CD8-positive, alpha-beta memory T cell (primary cell): ENCODE measurements around the gene RGN. TPM values are rescaled to one million over a fixed set of nuclear protein-coding genes. Genes with fewer than 3 reads are reported as not detected.

Experiments
- CTCF ChIA-PET: fragments of 350-600 bp; sonication (Branson Sonifier 250); formaldehyde crosslinking; loops from one replicate; lab custom pipeline; 2021; ENCODE audit warnings: antibody characterized with exemption; lab: Charles Lee
- POLR2A ChIA-PET: fragments of 350-600 bp; sonication (Branson Sonifier 250); formaldehyde crosslinking; loops from one replicate; lab custom pipeline; 2021; ENCODE audit warnings: antibody characterized with exemption; lab: Charles Lee
- DNase-seq, 5 donors: peaks; one replicate each; pipeline versions ENCODE4 v3.0.0 to v3.0.0-alpha.2; 2020 to 2022; ENCODE audit warnings: mixed read lengths in 1 of 5
- H3K27ac ChIP-seq: one replicate; pipeline ENCODE4 v1.7.0; 2013; ENCODE audit warnings: low read depth, mild to moderate bottlenecking, low read length, moderate library complexity
- H3K27me3 ChIP-seq: 2 replicates; pipeline ENCODE4 v1.7.0; 2013; ENCODE audit warnings: low read length, mild to moderate bottlenecking; ENCODE audit not compliant: insufficient read depth, poor library complexity, severe bottlenecking
- H3K36me3 ChIP-seq: 2 replicates; pipeline ENCODE4 v1.7.0; 2013; ENCODE audit warnings: mild to moderate bottlenecking, low read length, moderate library complexity; ENCODE audit not compliant: insufficient read depth
- H3K4me1 ChIP-seq: 2 replicates; pipeline ENCODE4 v1.7.0; 2013; ENCODE audit warnings: mild to moderate bottlenecking, low read length, moderate library complexity; ENCODE audit not compliant: insufficient read depth
- H3K4me3 ChIP-seq: 2 replicates; pipeline ENCODE4 v1.7.0; 2013; ENCODE audit warnings: mild to moderate bottlenecking, low read length
- H3K9me3 ChIP-seq: 2 replicates; pipeline ENCODE4 v1.7.0; 2013; ENCODE audit warnings: mild to moderate bottlenecking, low read length
- H3K27ac Mint-ChIP-seq, 8 donors: one replicate each; pipeline ENCODE4 v1.8.0; 2020 to 2021; ENCODE audit warnings: mixed read lengths in 8 of 8, mild to moderate bottlenecking in 6 of 8, inconsistent platforms in 3 of 8, moderate library complexity in 3 of 8
- H3K27me3 Mint-ChIP-seq, 2 donors: one replicate each; pipeline ENCODE4 v1.8.0; 2020 to 2021; ENCODE audit warnings: mixed read lengths in 2 of 2, mild to moderate bottlenecking in 1 of 2, moderate library complexity in 1 of 2
- H3K36me3 Mint-ChIP-seq, 3 donors: one replicate each; pipeline ENCODE4 v1.8.0; 2020 to 2021; ENCODE audit warnings: mixed read lengths in 3 of 3, inconsistent platforms in 1 of 3, mild to moderate bottlenecking in 1 of 3
- H3K4me1 Mint-ChIP-seq, 3 donors: one replicate each; pipeline ENCODE4 v1.8.0; 2020 to 2021; ENCODE audit warnings: mixed read lengths in 3 of 3, inconsistent platforms in 1 of 3, mild to moderate bottlenecking in 1 of 3
- H3K4me3 Mint-ChIP-seq, 7 donors: one replicate each; pipeline ENCODE4 v1.8.0; 2020 to 2021; ENCODE audit warnings: mixed read lengths in 7 of 7, mild to moderate bottlenecking in 6 of 7, moderate library complexity in 4 of 7, inconsistent platforms in 2 of 7
- H3K9me3 Mint-ChIP-seq, 5 donors: one replicate each; pipeline ENCODE4 v1.8.0; 2020 to 2022; ENCODE audit warnings: mixed read lengths in 5 of 5, mild to moderate bottlenecking in 3 of 5, moderate library complexity in 2 of 5, inconsistent platforms in 1 of 5
- polyA plus RNA-seq: library from polyadenylated mRNA; unstranded; fragments of 300-500 nt; fragmentation: Illumina TruSeq; gene quantifications from one replicate; pipeline ENCODE4 v1.2.3, GENCODE V29; 2021
- total RNA-seq, 2 experiments: library from RNA; stranded (reverse); gene quantifications; one replicate each; pipeline ENCODE4 v1.2.3, GENCODE V29; 2021

RGN gene
- total and polyA plus RNA-seq, 3 experiments from 2014 or later, result not detected

DNA sequence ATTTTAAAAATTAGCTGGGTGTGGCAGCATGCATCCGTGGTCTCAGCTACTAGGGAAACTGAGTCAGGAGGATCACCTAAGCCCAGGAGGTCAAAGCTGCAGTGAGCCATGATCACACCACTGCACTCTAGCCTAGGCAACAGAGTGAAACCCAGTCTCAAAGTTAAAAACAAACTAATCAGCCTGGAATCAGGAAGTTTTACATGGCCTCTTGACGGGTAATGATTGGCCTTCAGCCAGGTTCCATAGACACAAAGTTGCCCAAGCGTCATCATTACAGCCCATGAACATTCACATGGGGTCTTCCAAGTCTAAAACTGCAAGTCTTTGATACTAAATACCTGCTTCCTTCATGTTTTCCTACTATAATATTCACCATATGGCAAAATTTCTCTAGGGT, 10.0 kb upstream of the RGN start:
- Histone ChIP-seq H3K36me3 (no peaks in the 10 kb centered on the region), H3K4me1 (no peaks in the 10 kb centered on the region), H3K4me3 (no peak overlapping the region), H3K27me3 (no peaks in the 10 kb centered on the region), H3K9me3 (no peaks in the 10 kb centered on the region), H3K27ac (no peak overlapping the region)
- H3K27me3 Mint-ChIP-seq, result peaks cover 0 to 14% of the 10 kb centered on the region in 2 donors
- H3K9me3 Mint-ChIP-seq, result no peaks in the 10 kb centered on the region
- DNase-seq, result no peak
- ChIA-PET POLR2A (no interaction called here), CTCF (no interaction called here)
- no peak overlapping the region for H3K4me3 Mint-ChIP-seq
- H3K36me3 Mint-ChIP-seq, result no peaks in the 10 kb centered on the region
- no peaks in the 10 kb centered on the region for H3K4me1 Mint-ChIP-seq
- H3K27ac Mint-ChIP-seq, result no peak overlapping the region

DNA sequence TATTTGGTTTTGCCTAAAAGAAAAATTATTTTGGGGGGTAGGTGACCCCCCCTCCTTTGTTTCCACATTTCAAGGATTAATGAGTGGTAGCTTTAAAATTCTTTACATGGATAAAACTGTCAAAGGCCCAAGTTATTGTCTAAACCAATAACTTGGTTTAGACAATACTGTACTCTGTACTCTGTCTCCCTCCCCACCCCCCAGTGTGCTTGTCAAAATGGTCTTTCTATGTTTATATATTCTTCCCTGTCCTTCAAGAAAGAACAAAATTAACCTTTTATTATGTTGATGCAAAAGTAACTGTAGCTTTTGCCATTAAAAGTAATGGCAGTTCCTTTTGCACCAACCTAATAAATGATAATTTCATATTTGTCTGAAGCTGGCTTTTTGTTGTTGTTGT, 9.5 kb upstream of the RGN start:
- CTCF ChIA-PET, result no interaction called here
- H3K4me1 Mint-ChIP-seq, result no peaks in the 10 kb centered on the region
- H3K27ac ChIP-seq, result no peak overlapping the region
- H3K9me3 ChIP-seq, result no peaks in the 10 kb centered on the region
- POLR2A ChIA-PET, result no interaction called here
- no peak overlapping the region for H3K27ac Mint-ChIP-seq
- H3K36me3 ChIP-seq, result no peaks in the 10 kb centered on the region
- H3K9me3 Mint-ChIP-seq, result no peaks in the 10 kb centered on the region
- H3K4me3 ChIP-seq, result no peak overlapping the region
- H3K4me3 Mint-ChIP-seq, result no peak overlapping the region
- H3K4me1 ChIP-seq, result no peaks in the 10 kb centered on the region
- H3K36me3 Mint-ChIP-seq, result no peaks in the 10 kb centered on the region
- no peak for DNase-seq
- H3K27me3 Mint-ChIP-seq, result peaks cover 0 to 14% of the 10 kb centered on the region in 2 donors
- H3K27me3 ChIP-seq, result no peaks in the 10 kb centered on the region

DNA sequence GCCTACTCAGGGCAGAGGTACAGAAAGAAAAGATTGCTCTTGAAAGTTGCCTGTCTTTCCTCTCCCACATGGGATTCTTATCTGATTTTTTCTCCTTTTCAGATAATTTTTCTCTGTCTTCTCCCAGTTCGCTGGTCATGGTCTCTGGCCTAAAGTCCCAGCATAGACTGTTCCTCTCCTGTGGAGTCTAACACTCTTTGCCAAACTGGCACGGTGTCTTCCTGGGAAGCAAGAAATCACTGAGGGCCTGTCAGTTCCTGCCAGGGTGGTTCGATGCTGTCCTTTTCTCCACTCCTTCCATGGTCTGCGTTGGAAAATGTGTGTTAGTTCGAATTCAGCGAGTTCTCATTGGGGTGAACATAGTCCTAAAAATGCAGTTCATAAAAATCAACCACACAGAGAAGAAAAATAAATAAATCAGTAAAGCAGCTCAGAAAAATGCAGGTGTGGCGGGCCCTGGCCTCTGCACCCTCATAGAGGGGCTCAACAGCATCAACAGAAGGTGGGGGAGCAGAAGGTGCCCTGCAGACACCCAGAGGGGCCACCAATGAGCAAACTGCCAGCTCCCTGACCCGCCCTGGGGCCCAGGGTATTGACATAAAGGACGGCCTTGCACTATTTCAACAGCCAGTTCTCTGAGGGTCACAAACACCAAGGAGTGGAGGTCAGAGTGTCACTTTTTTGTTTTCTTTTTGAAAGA, 2.1 kb downstream of the RGN start:
- Mint-ChIP-seq H3K27ac (peak overlapping the region in 1 of 8 donors; percentile 22), H3K4me1 (no peaks in the 10 kb centered on the region), H3K36me3 (no peaks in the 10 kb centered on the region), H3K27me3 (peaks cover 0 to 1% of the 10 kb centered on the region in 2 donors), H3K9me3 (no peaks in the 10 kb centered on the region), H3K4me3 (no peak overlapping the region)
- H3K4me1 ChIP-seq, result no peaks in the 10 kb centered on the region
- no peaks in the 10 kb centered on the region for H3K27me3 ChIP-seq
- ChIA-PET POLR2A (no interaction called here), CTCF (no interaction called here)
- H3K4me3 ChIP-seq, result no peak overlapping the region
- DNase-seq, result no peak
- H3K9me3 ChIP-seq, result no peaks in the 10 kb centered on the region
- no peaks in the 10 kb centered on the region for H3K36me3 ChIP-seq
- H3K27ac ChIP-seq, result no peak overlapping the region

DNA sequence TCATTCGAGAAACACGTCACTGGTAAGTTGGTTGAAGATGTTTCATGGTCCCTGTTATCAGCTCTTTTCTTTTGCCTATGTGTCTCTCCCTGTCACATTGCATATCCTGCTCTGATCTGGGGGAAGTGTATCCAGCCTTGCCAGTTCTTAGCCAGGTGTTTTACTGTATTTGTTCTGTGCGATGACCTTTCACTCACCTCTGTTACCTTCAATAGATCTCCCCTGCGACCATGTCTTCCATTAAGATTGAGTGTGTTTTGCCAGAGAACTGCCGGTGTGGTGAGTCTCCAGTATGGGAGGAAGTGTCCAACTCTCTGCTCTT, 2.6 kb downstream of the RGN start:
- H3K27me3 ChIP-seq, result no peaks in the 10 kb centered on the region
- DNase-seq, result no peak
- Mint-ChIP-seq H3K4me1 (no peaks in the 10 kb centered on the region), H3K27me3 (peaks cover 0 to 1% of the 10 kb centered on the region in 2 donors), H3K4me3 (no peak overlapping the region), H3K27ac (no peak overlapping the region), H3K9me3 (no peaks in the 10 kb centered on the region), H3K36me3 (no peaks in the 10 kb centered on the region)
- H3K9me3 ChIP-seq, result no peaks in the 10 kb centered on the region
- H3K4me1 ChIP-seq, result no peaks in the 10 kb centered on the region
- no peaks in the 10 kb centered on the region for H3K36me3 ChIP-seq
- CTCF ChIA-PET, result no interaction called here
- H3K4me3 ChIP-seq, result no peak overlapping the region
- H3K27ac ChIP-seq, result no peak overlapping the region
- POLR2A ChIA-PET, result no interaction called here

DNA sequence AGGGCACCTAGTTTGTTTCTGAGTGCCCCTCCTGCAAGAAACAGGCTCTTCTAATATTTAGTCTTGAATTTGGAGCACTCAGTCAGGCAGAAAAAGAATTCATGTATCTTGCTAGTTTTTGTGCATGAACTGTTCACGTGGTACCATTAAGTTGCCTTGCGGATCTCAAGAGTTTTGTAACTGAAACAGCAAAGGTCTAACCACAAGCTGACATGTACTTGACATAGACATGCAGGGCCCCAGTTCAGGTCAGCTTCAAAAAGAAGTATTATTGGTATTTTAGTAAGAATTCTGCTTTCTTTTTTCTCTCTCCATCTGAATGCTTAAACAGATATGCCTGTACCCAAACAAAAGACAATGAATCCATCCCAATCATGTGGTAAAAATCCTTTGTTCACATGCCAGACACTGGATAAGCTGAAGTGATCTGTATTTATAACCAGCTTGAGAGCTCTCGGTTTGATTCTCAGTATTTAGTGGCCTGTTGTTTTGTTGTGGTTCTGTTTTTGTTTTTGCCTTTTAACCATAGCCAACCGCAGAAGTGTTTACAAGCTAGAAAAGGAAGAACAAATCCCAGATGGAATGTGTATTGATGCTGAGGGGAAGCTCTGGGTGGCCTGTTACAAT, 13.0 kb downstream of the RGN start:
- H3K27me3 Mint-ChIP-seq, result peaks cover 0 to 1% of the 10 kb centered on the region in 2 donors
- DNase-seq, result no peak
- ChIA-PET CTCF (no interaction called here), POLR2A (no interaction called here)
- no peaks in the 10 kb centered on the region for H3K36me3 Mint-ChIP-seq
- H3K36me3 ChIP-seq, result no peaks in the 10 kb centered on the region
- no peaks in the 10 kb centered on the region for H3K27me3 ChIP-seq
- no peak overlapping the region for H3K4me3 ChIP-seq
- peaks cover 6 to 28% (median 7%) of the 10 kb centered on the region in 3 donors for H3K4me1 Mint-ChIP-seq
- H3K9me3 Mint-ChIP-seq, result no peaks in the 10 kb centered on the region
- peak overlapping the region in 6 of 8 donors; percentile 1 to 85 (median 40) for H3K27ac Mint-ChIP-seq
- H3K27ac ChIP-seq, result no peak overlapping the region
- H3K9me3 ChIP-seq, result no peaks in the 10 kb centered on the region
- no peak overlapping the region for H3K4me3 Mint-ChIP-seq
- no peaks in the 10 kb centered on the region for H3K4me1 ChIP-seq

DNA sequence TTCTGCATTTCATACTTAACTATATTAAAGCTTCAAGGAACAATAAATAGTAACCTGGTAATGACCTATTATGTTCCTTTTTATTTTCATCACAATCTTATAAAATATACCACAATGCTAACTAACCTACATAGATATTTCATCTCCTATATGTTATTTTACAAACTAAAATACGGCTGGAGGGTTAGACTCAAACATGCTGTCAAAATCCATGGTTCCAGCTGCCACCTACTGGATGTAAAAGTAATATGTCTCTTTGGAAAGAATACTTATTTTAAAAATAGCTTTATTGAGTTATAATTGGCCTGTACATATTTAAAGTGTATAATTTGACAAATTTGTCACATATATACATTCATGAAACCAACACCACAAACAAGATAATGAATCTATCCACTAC, 15.0 kb downstream of the RGN start:
- H3K9me3 Mint-ChIP-seq, result no peaks in the 10 kb centered on the region
- H3K27ac Mint-ChIP-seq, result peak overlapping the region in 1 of 8 donors; percentile 35
- no peak overlapping the region for H3K4me3 Mint-ChIP-seq
- ChIA-PET CTCF (interaction anchor here (1.0 to 1.1 kb wide), 2 partner anchors 188 to 335 kb away, joined by 3 read pairs; no protein-coding TSS in a partner anchor), POLR2A (no interaction called here)
- H3K27me3 Mint-ChIP-seq, result peaks cover 0 to 6% of the 10 kb centered on the region in 2 donors
- Histone ChIP-seq H3K36me3 (no peaks in the 10 kb centered on the region), H3K4me1 (no peaks in the 10 kb centered on the region), H3K27ac (no peak overlapping the region), H3K27me3 (no peaks in the 10 kb centered on the region), H3K9me3 (no peaks in the 10 kb centered on the region), H3K4me3 (no peak overlapping the region)
- peaks cover 6 to 28% (median 7%) of the 10 kb centered on the region in 3 donors for H3K4me1 Mint-ChIP-seq
- H3K36me3 Mint-ChIP-seq, result no peaks in the 10 kb centered on the region
- DNase-seq, result no peak

DNA sequence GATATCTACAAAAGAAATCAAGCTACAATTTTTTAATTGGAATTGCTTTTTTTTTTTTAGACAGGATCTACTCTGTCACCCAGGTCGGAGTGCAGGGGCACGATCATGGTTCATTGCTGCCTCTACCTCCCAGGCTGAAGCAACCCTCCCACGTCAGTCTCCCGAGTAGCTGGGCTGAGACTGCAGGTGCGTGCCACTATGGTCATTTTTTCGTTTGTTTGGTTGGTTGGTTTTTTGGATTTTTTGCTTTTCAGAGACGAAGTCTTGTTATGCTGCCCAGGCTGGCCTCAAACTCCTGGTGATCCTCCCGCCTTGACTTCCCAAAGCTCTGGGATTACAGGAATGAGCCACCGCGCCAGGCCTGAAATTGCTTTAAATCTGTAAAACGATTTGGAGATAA, 15.6 kb downstream of the RGN start:
- peaks cover 0 to 6% of the 10 kb centered on the region in 2 donors for H3K27me3 Mint-ChIP-seq
- no peaks in the 10 kb centered on the region for H3K9me3 Mint-ChIP-seq
- H3K27ac ChIP-seq, result no peak overlapping the region

DNA sequence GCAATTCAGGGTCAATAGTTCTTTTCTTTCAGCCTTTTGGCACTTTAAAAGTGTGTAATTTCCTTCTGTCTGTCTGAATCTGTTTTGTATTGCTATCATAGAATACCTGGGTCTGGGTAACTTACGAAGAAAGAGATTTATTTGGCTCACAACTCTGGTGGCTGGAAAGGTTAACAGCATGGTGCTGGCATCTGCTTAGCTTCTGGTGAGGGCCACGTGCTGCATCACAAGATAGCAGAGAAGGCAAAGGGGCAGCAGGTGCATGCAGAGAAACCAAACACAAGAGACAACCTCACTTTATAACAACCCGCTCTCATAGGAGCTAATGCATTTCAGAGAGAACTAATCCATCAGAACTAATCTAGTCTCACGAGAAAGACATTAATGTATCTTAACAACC, 18.8 kb downstream of the RGN start:
- Histone ChIP-seq H3K36me3 (no peaks in the 10 kb centered on the region), H3K27ac (no peak overlapping the region), H3K27me3 (no peaks in the 10 kb centered on the region), H3K4me3 (no peak overlapping the region), H3K4me1 (no peaks in the 10 kb centered on the region), H3K9me3 (no peaks in the 10 kb centered on the region)
- ChIA-PET POLR2A (no interaction called here), CTCF (no interaction called here)
- no peak overlapping the region for H3K4me3 Mint-ChIP-seq
- peaks cover 0 to 4% (median 0%) of the 10 kb centered on the region in 3 donors for H3K4me1 Mint-ChIP-seq
- H3K27me3 Mint-ChIP-seq, result peaks cover 0 to 21% of the 10 kb centered on the region in 2 donors
- no peaks in the 10 kb centered on the region for H3K9me3 Mint-ChIP-seq
- no peak overlapping the region for H3K27ac Mint-ChIP-seq
- no peaks in the 10 kb centered on the region for H3K36me3 Mint-ChIP-seq
- no peak for DNase-seq

More for the DNA sequence above, 15.6 kb downstream of the RGN start:
- H3K36me3 ChIP-seq, result no peaks in the 10 kb centered on the region
- no peaks in the 10 kb centered on the region for H3K9me3 ChIP-seq
- H3K4me3 ChIP-seq, result no peak overlapping the region
- POLR2A ChIA-PET, result no interaction called here
- no peak overlapping the region for H3K27ac Mint-ChIP-seq
- peaks cover 6 to 28% (median 7%) of the 10 kb centered on the region in 3 donors for H3K4me1 Mint-ChIP-seq
- no peak for DNase-seq
- no peak overlapping the region for H3K4me3 Mint-ChIP-seq
- no peaks in the 10 kb centered on the region for H3K4me1 ChIP-seq
- CTCF ChIA-PET, result interaction anchor here (1.0 to 1.1 kb wide), 2 partner anchors 189 to 336 kb away, joined by 3 read pairs; no protein-coding TSS in a partner anchor
- H3K27me3 ChIP-seq, result no peaks in the 10 kb centered on the region
- H3K36me3 Mint-ChIP-seq, result no peaks in the 10 kb centered on the region
